Activated T-helper 1 cell treated with Interleukin-2 at 50 U/mL for 16 hours (primary cell): ENCODE results near the gene AKAP9.
"Not testable (repeated sequence)": the region's sequence is repeated elsewhere in the genome, so short reads cannot be mapped to it uniquely, and the experiment has no call there.

Experiments used
- DNase-seq: peaks from one replicate; pipeline ENCODE4 v3.0.0-alpha.2; 2020; ENCODE audit warnings: low read depth

The AKAP9 gene

GRCh38 chr7:92010215-92010614 is 69.6 kb downstream of the AKAP9 start:
- DNase-seq: no peak

- no peak for DNase-seq
Measured at GRCh38 chr7:92013611-92014010, 72.9 kb downstream of the AKAP9 start.

- no peak for DNase-seq
Measured at GRCh38 chr7:92020636-92021035, 80.0 kb downstream of the AKAP9 start.

GRCh38 chr7:92025260-92025659 is 84.6 kb downstream of the AKAP9 start:
- no peak for DNase-seq

- DNase-seq: not testable (repeated sequence)
Measured at GRCh38 chr7:92026635-92027034, 86.0 kb downstream of the AKAP9 start.

GRCh38 chr7:92027128-92027527 is 86.5 kb downstream of the AKAP9 start:
- DNase-seq: not testable (repeated sequence)

- no peak for DNase-seq
Measured at GRCh38 chr7:92028226-92028625, 87.6 kb downstream of the AKAP9 start.

GRCh38 chr7:92028686-92029085 is 88.0 kb downstream of the AKAP9 start:
- DNase-seq: no peak

- no peak for DNase-seq
Measured at GRCh38 chr7:92034116-92034515, 93.5 kb downstream of the AKAP9 start.

GRCh38 chr7:92035576-92035975 is 94.9 kb downstream of the AKAP9 start:
- no peak for DNase-seq

GRCh38 chr7:92039900-92040299 is 99.2 kb downstream of the AKAP9 start:
- DNase-seq: no peak

GRCh38 chr7:92042056-92042737 is 101.5 kb downstream of the AKAP9 start:
- DNase-seq: no peak

GRCh38 chr7:92043098-92043497 is 102.4 kb downstream of the AKAP9 start:
- DNase-seq: no peak

- no peak for DNase-seq
Measured at GRCh38 chr7:92043637-92044036, 103.0 kb downstream of the AKAP9 start.

GRCh38 chr7:92044148-92044547 is 103.5 kb downstream of the AKAP9 start:
- DNase-seq: no peak

- no peak for DNase-seq
Measured at GRCh38 chr7:92044940-92045339, 104.3 kb downstream of the AKAP9 start.

GRCh38 chr7:92051655-92052054 is 111.0 kb downstream of the AKAP9 start:
- no peak for DNase-seq

- DNase-seq: no peak
Measured at GRCh38 chr7:92052159-92052558, 111.5 kb downstream of the AKAP9 start.

- DNase-seq: no peak
Measured at GRCh38 chr7:92052684-92053083, 112.0 kb downstream of the AKAP9 start.

GRCh38 chr7:92053312-92053711 is 112.7 kb downstream of the AKAP9 start:
- DNase-seq: no peak

GRCh38 chr7:92056286-92056685 is 115.6 kb downstream of the AKAP9 start:
- no peak for DNase-seq

- DNase-seq: no peak
Measured at GRCh38 chr7:92057375-92057774, 116.7 kb downstream of the AKAP9 start.

- no peak for DNase-seq
Measured at GRCh38 chr7:92058040-92058439, 117.4 kb downstream of the AKAP9 start.

GRCh38 chr7:92058899-92059298 is 118.2 kb downstream of the AKAP9 start:
- no peak for DNase-seq
